ENCODE results near the gene RTN1.

GRCh38 chr14:59918824-59919569 is 48.4 kb upstream of the RTN1 start:
- TF ChIP-seq CTCF (IDR thresholded peaks at IDR 0.05) (peak; percentile 56), EZH2 (IDR thresholded peaks at IDR 0.05; ENCODE audit: borderline replicate concordance, insufficient read depth, low read depth, low read length, poor library complexity, severe bottlenecking) (no peak)
